Upper lobe of left lung (tissue), 6 donors: ENCODE measurements around the gene DIAPH2. TPM values are rescaled to one million over a fixed set of nuclear protein-coding genes. Genes with fewer than 3 reads are reported as not detected.

Experiments used
- ATAC-seq, 2 donors: fragments of 200-7000 bp; cut with Tn5 transposase; one replicate each; pipeline ENCODE4 v1.9.1; 2022; ENCODE audit warnings: mild to moderate bottlenecking in 2 of 2, moderate library complexity in 2 of 2; ENCODE audit not compliant: low FRiP score in 2 of 2
- DNase-seq, 2 donors: peaks; one replicate each; pipeline ENCODE4 v3.0.0-alpha.2; 2019 to 2020
- H3K27ac ChIP-seq, 4 donors: fragments of 200-600 bp; sonication (generic); one replicate each; pipeline ENCODE4 v1.5.1; 2016 to 2019
- H3K27me3 ChIP-seq, 4 donors: fragments of 200-600 bp; sonication (generic); one replicate each; pipeline ENCODE4 v1.5.1; 2017 to 2019
- H3K36me3 ChIP-seq, 4 donors: fragments of 200-600 bp; sonication (generic); one replicate each; pipeline ENCODE4 v1.5.1; 2016 to 2019
- H3K4me1 ChIP-seq, 4 donors: fragments of 200-600 bp; sonication (generic); one replicate each; pipeline ENCODE4 v1.5.1; 2018 to 2019
- H3K4me3 ChIP-seq, 4 donors: fragments of 200-600 bp; sonication (generic); one replicate each; pipeline ENCODE4 v1.5.1; 2017 to 2019; ENCODE audit warnings: mild to moderate bottlenecking in 2 of 4, moderate library complexity in 1 of 4
- H3K9me3 ChIP-seq, 4 donors: fragments of 200-600 bp; sonication (generic); one replicate each; pipeline ENCODE4 v1.5.1; 2018 to 2019
- EP300 ChIP-seq, 4 donors: sonication (generic); formaldehyde crosslinking; IDR thresholded peaks; one replicate each; pipeline ENCODE4 v1.5.1; 2017; ENCODE audit warnings: antibody characterized with exemption in 4 of 4, control low read depth in 2 of 4
- POLR2A ChIP-seq, 4 donors: fragments of 450-650 bp; IDR thresholded peaks; one replicate each; pipeline ENCODE4 v1.5.1; 2016 to 2017; ENCODE audit warnings: antibody characterized with exemption in 4 of 4, mild to moderate bottlenecking in 2 of 4
- POLR2AphosphoS5 ChIP-seq, 2 donors: sonication (generic); formaldehyde crosslinking; IDR thresholded peaks; one replicate each; pipeline ENCODE4 v1.5.1; 2017; ENCODE audit warnings: antibody characterized with exemption in 2 of 2
- WGBS, 2 donors: methylation state at CpG; one replicate each; pipeline ENCODE4 v1.1.5; 2017 to 2018; 5-methylcytosine and 5-hydroxymethylcytosine counted together
- total RNA-seq, 6 donors: library from RNA; depleted of rRNA in 4 of 6; stranded (reverse); fragments of >200 nt in 4 of 6; gene quantifications; one replicate each; pipeline versions ENCODE4 v1.1.0 to v1.2.1, GENCODE V29; 2016 to 2021
- TF ChIP-seq, protein P1 (sequence below), 6 experiments: fragments of 450-650 bp in 4 of 6; fragments of 200-600 bp in 2 of 6; sonication (generic) in 2 of 6; IDR thresholded peaks; one replicate each; pipeline ENCODE4 v1.5.1; 2016 to 2019; ENCODE audit warnings: antibody characterized with exemption in 6 of 6
- donor health status: DM: no; HTN: no; CAD: no; lungs with moderate emphysema.
- donor health status: DM: no; HTN: yes; CAD: no; lungs with severe emphysema.

DIAPH2 gene
- total RNA-seq, 6 donors from 2014 or later = 22.5 to 107 (median 44.1) TPM

DNA sequence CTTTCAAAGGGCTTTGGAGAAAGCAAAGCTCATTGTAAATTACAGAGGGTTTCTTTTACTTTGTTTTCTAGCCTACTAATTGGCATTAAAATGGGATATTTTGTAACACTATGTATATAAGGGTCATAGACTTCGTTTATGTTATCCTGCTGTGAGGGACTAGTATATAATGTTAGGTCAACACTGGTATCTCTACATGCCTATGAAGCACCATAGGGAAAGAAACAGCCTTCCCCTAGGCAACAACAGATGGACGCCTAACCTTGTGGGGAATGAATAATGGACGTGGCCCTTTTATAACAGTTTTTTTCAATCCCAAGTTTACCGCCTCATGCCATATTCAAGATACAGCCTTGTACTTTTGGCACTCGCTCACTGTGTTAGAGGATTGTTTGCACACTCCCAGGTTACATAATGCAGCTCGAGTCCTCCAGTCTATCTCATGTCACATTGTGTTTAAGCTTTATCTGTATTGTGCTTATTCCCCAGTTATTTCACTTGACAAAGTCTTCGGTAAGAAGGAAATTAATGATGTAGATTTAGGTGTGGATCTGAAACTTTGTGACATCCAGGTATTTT, 910.1 kb downstream of the DIAPH2 start:
- Histone ChIP-seq H3K4me1 (no peaks in the 10 kb centered on the region), H3K36me3 (no peaks in the 10 kb centered on the region), H3K27ac (no peak overlapping the region), H3K27me3 (no peaks in the 10 kb centered on the region), H3K9me3 (no peaks in the 10 kb centered on the region), H3K4me3 (no peak overlapping the region)
- WGBS, 2 donors = 65 to 72% methylated on average over 7 of the region's 7 CpGs
- ATAC-seq = no peak
- DNase-seq = no peak
- no peak for TF ChIP-seq POLR2AphosphoS5 (IDR thresholded peaks at IDR 0.05)
- TF ChIP-seq, protein P1, sequence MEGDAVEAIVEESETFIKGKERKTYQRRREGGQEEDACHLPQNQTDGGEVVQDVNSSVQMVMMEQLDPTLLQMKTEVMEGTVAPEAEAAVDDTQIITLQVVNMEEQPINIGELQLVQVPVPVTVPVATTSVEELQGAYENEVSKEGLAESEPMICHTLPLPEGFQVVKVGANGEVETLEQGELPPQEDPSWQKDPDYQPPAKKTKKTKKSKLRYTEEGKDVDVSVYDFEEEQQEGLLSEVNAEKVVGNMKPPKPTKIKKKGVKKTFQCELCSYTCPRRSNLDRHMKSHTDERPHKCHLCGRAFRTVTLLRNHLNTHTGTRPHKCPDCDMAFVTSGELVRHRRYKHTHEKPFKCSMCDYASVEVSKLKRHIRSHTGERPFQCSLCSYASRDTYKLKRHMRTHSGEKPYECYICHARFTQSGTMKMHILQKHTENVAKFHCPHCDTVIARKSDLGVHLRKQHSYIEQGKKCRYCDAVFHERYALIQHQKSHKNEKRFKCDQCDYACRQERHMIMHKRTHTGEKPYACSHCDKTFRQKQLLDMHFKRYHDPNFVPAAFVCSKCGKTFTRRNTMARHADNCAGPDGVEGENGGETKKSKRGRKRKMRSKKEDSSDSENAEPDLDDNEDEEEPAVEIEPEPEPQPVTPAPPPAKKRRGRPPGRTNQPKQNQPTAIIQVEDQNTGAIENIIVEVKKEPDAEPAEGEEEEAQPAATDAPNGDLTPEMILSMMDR (IDR thresholded peaks at IDR 0.05) = no peak

DNA sequence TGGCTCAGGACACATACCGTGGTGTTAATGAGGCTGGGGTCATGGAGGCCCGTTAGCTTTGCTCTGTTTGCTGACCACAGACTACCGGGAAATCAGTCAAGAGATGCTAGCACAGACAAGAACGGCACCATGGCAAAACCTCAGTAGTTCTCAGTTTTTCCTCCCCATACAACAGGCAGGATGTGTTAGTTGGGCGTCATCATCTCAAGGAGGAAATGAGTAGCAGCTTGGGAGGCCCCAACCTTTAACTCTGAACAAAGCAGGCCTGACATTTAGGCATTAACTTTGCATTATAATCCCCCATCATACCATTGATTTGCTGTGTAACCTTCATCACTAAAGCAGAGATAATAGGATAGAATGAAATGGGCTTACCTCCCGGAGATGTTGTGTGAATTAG, 913.3 kb downstream of the DIAPH2 start:
- H3K4me3 ChIP-seq = no peak overlapping the region
- no peaks in the 10 kb centered on the region for H3K4me1 ChIP-seq
- WGBS, 2 donors = 58 to 92% methylated on average over 2 to 6 of the region's 6 CpGs
- H3K36me3 ChIP-seq = no peaks in the 10 kb centered on the region
- no peak overlapping the region for H3K27ac ChIP-seq
- DNase-seq (no peak), ATAC-seq (no peak)
- TF ChIP-seq, protein P1 (IDR thresholded peaks at IDR 0.05) = no peak
- no peak for TF ChIP-seq EP300 (IDR thresholded peaks at IDR 0.05)
- no peak for TF ChIP-seq POLR2AphosphoS5 (IDR thresholded peaks at IDR 0.05)
- TF ChIP-seq POLR2A (IDR thresholded peaks at IDR 0.05) = no peak
- H3K27me3 ChIP-seq = no peaks in the 10 kb centered on the region
- H3K9me3 ChIP-seq = no peaks in the 10 kb centered on the region

DNA sequence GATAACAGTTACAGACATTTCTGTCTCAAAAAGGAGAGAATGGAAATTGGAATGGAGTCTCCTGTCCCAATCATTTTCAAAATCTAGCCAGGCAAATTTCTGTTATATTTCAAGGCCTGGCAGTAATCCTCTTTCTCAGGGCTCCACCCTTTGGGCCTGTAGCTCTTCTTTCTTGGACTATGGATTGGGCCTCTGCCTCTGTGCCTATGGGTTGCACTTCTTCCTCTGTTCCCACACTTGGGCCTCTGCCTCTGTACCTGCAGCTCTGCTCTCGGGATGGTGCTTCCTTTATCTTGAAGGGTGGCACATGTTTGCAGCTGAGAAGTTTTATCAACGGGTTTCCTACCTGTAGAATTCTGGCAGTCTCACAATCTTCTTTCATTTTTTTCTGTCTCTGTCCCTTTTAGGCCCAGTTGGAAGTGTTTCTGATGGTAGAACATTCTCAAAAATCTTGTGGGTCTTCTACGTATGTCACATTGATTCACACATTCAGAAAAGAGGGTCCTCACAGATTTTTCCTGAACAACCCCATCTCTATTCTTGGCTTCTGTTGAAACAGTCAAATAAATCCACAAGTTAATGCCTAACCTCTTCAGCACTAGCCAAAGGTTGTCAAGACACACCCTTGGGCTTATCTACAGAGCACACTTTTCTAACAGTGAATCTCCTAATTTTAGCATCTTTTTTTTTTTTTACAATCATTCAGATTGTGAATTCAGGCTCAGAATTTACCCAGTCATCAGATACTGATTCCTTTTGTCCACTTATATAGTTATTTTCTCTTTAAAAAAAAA, 918.0 kb downstream of the DIAPH2 start:
- Histone ChIP-seq H3K27ac (no peak overlapping the region), H3K36me3 (no peaks in the 10 kb centered on the region), H3K9me3 (no peaks in the 10 kb centered on the region), H3K4me1 (no peaks in the 10 kb centered on the region), H3K27me3 (no peaks in the 10 kb centered on the region), H3K4me3 (no peak overlapping the region)
- ATAC-seq (no peak), DNase-seq (no peak)
- WGBS, 2 donors = 79 to 100% methylated on average over 2 to 3 of the region's 3 CpGs
- no peak for TF ChIP-seq POLR2AphosphoS5 (IDR thresholded peaks at IDR 0.05)
- TF ChIP-seq, protein P1 (IDR thresholded peaks at IDR 0.05) = no peak
- TF ChIP-seq EP300 (IDR thresholded peaks at IDR 0.05) = no peak
- TF ChIP-seq POLR2A (IDR thresholded peaks at IDR 0.05) = no peak

DNA sequence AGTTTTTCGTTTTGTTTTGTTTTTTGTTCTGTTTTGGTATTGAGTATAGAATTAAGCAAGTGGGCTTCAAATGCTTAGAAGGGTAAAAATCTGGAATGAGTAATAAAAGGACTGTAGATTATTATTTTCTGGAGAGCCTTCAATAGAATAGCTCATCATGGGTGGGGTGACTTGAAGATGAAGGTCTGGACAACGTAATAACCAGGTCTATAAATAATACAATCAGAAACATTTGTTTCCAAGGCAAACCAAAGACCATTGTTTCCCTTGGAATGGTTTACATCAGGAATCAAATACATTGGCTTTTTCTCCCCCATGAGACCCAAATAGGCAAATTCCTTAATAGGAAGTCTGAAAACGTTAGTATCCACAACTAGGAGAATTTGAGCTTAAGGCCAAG, 920.6 kb downstream of the DIAPH2 start:
- DNase-seq (no peak), ATAC-seq (no peak)
- Histone ChIP-seq H3K4me1 (no peaks in the 10 kb centered on the region), H3K27me3 (no peaks in the 10 kb centered on the region), H3K9me3 (no peaks in the 10 kb centered on the region), H3K27ac (no peak overlapping the region), H3K36me3 (no peaks in the 10 kb centered on the region), H3K4me3 (no peak overlapping the region)
- TF ChIP-seq, protein P1 (IDR thresholded peaks at IDR 0.05) = no peak
- TF ChIP-seq EP300 (IDR thresholded peaks at IDR 0.05) (no peak), POLR2AphosphoS5 (IDR thresholded peaks at IDR 0.05) (no peak), POLR2A (IDR thresholded peaks at IDR 0.05) (no peak)
- WGBS, 2 donors = 68 to 70% methylated on average over 3 of the region's 3 CpGs

DNA sequence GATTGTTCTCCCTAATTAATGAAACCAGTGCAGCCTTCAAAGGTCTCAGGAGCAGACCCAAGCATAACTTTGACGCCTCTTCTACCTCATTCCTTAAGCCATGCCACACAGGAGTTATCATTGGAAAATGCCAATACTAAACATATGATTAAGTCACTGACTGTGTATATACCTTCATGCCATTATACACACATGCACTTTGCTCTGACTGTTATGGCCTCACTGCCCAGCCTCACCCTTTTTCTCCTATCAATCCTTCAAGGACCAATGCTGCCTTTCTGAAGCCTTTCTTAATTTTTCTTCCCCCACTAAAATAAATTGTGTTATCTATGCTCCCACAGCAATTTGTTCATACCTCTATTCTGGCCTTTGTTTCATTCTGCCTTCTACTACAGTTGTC, 924.7 kb downstream of the DIAPH2 start:
- ATAC-seq (no peak), DNase-seq (no peak)
- H3K36me3 ChIP-seq = no peaks in the 10 kb centered on the region
- H3K27me3 ChIP-seq = no peaks in the 10 kb centered on the region
- no peak overlapping the region for H3K27ac ChIP-seq
- H3K9me3 ChIP-seq = no peaks in the 10 kb centered on the region
- 92 to 100% methylated on average over 1 of the region's 1 CpG for WGBS, 2 donors
- TF ChIP-seq, protein P1 (IDR thresholded peaks at IDR 0.05) = no peak
- TF ChIP-seq POLR2A (IDR thresholded peaks at IDR 0.05) (no peak), EP300 (IDR thresholded peaks at IDR 0.05) (no peak), POLR2AphosphoS5 (IDR thresholded peaks at IDR 0.05) (no peak)
- H3K4me1 ChIP-seq = no peaks in the 10 kb centered on the region
- H3K4me3 ChIP-seq = no peak overlapping the region
